UCSD-AML1 (cell line): ENCODE data around the gene SCIN.
"Not testable (repeated sequence)": the region's sequence is repeated elsewhere in the genome, so short reads cannot be mapped to it uniquely, and the experiment has no call there.

ENCODE experiments used
- DNase-seq: peaks from one replicate; lab custom pipeline; 2025; ENCODE audit not compliant: unreplicated experiment; lab: John Stamatoyannopoulos, UW

Gene SCIN

DNA sequence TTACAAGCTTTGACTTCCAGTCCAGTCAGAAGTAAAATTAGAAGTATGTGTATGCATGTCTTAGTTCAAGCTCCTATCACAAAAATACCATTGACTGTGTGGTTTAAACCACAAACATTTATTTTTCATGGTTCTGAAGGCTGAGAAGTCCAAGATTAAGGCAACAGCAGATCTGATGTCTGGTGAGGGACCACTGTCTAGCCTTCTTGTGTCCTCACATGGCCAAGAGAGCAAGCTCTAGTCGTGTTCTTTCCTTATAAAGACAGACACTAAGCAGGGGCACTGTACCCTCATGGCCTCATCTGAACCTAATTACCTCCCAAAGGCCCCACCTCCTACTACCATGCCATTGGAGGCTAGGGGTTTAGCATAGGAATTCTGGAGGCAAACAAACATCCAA is 75.6 kb downstream of the SCIN start:
- DNase-seq = no peak

DNA sequence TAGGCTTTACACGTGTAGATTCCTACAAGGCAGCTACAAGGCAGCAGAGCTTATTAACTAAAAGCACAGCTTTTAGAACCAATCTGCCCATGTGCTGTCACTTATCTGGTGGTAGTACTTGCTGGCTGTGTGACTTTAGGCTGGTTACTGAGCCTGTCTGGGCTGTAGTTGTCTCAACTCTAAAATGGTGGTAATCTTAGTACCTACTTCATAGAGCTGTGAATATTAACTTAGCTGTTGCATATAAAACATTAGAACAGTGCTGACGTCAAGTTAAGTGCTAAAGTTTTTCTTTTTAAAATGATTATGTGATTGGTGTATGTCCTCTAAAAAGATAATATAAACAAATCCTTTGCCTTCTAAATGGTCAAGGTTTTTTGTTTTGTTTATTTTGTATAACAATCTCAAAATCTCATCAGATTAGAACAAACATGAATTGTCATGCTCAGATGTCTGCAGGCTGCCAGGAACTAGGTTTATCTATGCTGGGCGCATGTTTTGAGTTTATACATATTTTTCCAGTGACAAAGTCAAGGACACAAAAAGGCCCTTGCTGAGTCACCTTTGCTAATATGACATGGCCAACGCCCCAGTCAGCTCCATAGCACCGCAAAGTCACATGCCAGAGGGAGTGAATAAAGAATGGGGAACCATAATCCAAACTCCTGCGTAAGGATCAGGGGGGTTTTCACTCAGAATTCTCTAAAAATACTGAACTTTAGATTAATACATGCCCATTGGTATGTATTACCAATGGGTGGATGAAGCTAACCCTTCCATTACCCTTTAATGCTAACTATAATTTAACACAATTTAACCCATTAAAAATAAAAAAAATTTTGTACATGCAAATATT is 77.1 kb downstream of the SCIN start:
- no peak for DNase-seq

DNA sequence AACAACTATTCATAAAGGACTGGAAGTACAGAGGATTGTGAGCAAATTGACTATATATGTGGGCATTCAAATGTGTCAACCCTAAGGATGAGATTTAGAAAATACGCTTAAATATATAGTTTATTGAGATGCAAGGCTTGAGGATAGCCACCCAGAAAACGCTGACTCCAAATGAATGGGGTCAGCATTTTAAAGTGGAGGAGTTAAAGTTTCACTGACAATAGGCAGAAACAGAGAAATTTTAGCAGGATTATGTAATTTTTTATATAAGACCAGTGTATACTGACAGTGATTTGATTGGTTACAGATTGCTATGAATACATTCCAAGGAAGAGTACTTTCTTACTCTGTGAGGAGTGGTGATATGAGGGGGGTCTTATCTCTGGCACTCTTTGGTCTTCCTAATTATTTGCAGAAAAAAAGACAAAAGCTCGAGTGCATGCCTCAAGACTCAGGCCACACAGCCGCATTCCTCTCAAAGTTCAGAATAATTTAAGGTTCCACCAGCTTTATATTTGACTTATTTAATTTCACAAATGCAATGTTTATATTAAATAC is 78.3 kb downstream of the SCIN start:
- no peak for DNase-seq

DNA sequence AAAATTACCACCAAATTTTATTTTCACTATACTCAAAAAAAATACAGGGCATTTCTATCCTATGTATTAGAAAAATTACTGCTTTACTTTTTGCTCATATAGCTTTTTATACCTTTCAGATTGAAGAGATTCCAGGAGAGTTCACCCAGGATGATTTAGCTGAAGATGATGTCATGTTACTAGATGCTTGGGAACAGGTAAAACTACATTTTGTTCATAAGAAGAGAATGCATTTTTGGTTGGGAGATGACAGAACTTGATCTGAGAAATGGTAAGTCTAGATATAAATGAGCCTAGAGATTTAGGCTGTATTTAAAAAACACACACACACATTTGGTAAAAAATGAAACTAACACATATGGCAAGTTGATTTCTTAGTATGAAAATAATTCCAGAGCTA is 78.8 kb downstream of the SCIN start:
- no peak for DNase-seq

DNA sequence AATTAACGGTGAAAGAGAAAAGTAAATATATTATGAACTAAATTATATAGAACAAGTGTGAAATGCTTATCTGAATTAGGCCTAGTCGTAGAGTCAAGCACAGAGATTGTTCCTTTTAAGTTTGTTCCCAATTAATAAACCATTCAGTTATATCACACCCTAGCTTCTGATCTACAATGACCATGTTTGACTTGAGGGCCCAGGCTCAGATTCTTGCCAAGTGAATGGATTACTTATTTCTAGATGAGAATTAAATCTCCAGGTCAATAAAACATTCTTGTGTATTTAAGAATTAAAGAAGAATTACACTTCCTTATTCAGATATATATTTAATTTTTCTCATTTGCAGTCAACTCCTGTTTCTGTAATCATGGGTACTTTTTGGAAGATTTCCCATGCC is 79.6 kb downstream of the SCIN start:
- no peak for DNase-seq

DNA sequence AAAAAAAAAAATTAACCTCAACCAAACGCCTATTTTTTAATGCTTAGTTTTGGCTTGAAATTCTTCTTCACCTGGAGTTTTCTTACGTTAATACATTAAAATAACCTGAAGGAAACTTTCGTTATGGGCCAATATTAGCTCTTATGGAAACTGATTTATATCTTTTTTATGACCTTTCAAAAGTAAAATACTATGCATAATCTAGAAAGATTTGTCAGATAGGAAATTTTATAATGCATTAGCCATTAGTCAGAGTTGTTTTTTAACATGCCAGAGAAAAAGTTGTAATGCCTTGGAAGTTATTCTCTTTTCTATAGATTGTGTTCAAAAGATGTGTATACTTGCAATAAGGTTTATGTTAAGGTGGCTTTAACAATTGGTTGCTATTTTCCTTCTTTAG is 82.6 kb downstream of the SCIN start:
- no peak for DNase-seq

DNA sequence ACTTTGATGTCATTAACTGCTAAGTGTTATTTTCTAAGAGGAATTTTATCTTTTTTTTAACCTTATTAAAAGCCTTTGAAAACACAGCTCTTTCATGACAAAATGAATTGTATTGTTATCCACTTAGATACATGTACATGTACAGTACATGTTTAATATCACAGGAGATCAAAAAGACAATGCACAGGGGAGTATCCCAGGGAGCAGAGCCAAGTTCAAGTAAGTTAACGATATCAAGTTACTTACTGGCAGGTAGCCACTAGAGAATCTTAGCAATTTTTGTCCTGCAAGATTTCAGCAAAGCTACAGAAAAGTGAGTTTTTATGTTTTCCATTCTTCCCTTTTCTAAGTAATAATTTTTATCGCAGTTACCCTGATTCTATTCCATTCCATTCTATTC is 83.0 kb downstream of the SCIN start:
- DNase-seq = no peak

DNA sequence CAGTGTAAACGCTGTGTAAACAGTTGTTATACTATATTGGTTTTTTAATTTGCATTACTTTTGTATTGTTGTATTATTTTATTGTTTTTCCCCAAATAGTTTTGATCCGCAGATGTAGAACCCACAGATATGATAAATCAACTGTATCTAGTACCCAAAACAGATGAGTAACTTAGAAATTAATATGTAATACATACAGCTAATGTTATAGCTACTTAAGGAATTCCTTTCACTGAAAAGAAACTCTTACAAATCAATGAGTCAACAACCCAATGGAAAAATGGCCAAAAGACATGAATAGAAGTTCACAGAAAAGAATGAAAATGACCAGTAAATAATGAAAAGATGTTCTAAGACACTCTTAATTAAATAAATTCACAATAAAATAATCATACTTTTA is 84.6 kb downstream of the SCIN start:
- DNase-seq = no peak

DNA sequence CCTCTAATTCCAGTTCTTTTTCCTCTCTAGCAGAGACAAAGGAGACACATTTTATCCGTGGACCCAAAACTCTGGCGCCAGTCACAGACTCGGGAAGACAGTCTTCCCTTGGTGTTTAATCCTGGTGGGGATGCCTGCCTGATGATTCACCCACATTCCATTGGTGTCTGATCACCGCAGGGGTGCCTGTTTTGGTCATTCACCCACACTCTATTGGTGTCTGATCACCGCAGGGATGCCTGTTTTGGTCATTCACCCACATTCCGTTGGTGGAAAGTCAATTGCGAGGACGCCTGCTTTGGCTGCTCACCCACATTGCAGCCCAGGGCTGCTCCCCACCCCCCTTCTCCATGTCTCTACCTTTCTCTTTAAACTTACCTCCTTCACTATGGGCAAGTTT is 89.9 kb downstream of the SCIN start:
- not testable (repeated sequence) for DNase-seq

DNA sequence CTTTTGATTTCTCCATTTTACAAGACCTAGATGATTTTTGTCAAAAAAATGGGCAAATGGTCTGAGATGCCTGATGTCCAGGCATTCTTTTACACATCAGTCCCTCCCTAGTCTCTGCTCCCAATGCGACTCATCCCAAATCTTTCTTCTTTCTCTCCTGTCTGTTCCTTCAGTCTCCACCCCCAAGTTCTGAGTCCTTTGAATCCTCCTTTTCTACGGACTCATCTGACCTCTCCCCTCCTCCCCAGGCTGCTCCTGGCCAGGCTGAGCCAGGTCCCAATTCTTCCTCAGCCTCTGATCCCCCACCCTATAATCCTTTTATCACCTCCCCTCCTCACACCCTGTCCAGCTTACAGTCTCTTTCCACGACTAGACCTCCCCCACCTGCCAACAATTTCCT is 90.5 kb downstream of the SCIN start:
- not testable (repeated sequence) for DNase-seq

DNA sequence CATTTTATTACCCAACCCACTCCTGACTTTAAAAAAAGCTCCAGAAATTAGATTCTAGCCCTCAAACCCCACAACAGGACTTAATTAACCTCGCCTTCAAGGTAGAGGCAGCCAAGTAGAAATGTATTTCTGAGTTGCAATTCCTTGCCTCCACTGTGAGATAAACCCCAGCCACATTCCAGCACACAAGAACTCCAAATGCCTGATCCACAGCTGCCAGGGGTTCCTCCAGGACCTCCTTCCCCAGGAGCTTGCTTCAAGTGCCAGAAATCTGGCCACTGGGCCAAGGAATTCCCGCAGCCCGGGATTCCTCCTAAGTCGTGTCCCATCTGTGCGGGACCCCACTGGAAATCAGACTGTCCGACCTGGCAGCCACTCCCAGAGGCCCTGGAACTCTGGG is 91.1 kb downstream of the SCIN start:
- no peak for DNase-seq

DNA sequence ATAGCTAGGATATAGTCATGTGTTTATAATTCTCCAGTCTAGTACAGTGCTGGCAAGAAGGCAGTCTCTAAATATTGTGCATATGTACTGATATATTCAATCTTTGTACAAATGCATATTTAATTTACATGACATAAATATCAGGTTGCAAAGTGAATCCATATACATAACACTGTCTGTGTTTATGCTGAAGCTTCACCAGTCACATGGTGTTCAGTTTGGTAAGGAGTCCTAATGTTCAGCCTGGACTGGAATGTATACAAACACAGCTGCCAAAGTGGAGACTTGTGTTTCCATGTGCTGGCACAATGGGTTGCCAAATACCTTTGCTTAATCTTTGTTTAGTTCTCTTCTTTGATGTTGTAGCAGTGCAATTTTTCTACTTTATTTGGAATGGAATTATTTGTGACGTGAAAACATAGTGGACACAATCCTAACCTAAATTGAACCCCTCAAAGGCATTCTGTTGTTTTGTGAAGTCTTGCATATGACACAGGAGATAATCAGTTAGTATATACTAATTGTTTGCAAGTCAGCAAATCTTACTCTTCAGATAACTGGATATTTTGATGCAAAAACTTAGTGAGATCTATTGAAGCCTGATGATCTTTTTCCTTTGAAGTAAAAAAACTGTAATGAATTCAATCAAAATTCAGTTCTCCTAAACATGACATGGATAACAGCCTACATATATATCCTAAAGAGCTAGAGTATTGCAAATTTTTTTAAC is 99.6 kb downstream of the SCIN start:
- DNase-seq = no peak

DNA sequence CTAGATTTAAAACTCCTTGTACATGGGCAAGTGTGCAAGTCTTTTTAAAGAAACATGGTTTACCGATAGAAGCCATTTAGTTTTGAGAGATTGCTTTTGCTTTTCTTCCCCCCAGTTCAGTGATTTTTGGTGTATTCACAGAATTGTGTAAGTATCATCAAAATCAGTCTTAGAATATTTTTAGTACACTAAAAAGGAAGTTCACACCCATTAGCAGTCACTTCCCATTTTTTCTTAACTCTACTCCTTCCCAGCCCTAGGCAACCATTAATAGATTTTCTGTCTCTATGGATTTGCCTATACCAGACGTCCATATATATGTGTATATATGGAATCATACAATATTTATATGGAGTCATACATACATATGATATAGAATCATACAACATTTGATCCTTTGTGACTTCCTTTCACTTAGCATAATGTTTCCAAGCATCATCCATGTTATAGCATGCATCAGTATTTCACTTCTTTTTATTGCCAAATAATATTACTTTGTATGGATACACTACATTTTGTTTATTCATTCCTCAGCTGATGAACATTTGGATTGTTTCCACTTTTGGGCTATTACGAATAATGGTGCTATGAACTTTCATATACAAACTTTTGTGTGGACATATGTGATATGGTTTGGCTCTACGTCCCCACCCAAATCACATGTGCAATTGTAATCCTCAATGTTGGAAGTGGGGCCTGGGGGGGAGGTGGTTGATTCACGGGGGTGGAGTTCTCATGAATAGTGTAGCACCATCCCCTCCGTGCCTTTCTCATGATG is 100.4 kb downstream of the SCIN start:
- DNase-seq = no peak

DNA sequence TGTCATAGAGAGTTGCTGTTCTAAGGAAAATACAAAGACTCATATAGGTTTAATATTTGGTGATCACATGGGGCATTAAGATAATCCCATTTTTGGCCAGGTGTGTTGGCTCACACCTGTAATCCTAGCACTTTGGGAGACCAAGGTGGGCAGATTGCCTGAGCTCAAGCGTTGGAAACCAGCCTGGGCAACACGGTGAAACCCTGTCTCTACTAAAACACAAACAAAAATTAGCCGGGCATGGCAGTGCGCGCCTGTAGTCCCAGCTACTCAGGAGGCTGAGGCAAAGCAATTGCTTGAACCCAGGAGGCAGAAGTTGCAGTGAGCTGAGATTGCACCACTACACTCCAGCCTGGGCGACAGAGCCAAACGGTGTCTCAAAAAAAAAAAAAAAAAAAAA is 102.9 kb downstream of the SCIN start:
- DNase-seq = not testable (repeated sequence)

DNA sequence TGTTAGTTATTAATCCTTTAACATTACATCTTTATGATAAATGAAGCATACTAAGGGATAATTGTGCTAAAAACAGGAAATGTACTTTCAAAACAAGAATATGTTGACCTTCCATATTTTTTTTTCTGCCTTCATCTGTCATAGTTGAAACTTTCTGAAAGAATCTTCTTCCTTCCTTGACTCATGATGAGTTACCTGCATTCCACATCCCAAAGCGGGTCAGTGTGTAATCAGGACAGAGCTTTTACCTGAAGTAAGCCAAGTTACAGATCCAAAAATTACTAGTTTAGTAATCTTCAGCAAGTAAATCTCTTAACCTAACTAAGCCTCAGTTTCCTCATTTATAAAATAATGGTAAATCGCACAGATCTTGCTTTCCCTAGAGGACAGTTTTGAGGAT is 103.5 kb downstream of the SCIN start:
- no peak for DNase-seq

DNA sequence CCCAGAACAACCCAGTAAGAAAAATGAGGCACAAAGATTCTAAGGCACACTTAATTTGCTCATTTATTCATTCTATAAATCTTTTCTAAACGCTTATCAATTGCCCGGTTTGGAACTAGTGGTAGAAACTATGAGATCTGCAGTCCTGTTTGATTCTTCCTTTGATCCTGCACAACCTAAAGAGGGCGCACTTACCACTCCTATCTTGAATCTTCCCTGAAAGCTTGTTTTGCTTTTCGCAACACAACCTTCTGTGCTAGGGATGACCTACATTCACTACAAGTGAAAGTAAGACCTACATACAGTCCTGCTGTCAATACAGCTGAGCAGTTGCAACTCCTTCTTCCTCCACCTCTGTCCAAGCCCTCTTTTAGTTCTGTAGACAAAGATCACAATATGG is 104.3 kb downstream of the SCIN start:
- no peak for DNase-seq

DNA sequence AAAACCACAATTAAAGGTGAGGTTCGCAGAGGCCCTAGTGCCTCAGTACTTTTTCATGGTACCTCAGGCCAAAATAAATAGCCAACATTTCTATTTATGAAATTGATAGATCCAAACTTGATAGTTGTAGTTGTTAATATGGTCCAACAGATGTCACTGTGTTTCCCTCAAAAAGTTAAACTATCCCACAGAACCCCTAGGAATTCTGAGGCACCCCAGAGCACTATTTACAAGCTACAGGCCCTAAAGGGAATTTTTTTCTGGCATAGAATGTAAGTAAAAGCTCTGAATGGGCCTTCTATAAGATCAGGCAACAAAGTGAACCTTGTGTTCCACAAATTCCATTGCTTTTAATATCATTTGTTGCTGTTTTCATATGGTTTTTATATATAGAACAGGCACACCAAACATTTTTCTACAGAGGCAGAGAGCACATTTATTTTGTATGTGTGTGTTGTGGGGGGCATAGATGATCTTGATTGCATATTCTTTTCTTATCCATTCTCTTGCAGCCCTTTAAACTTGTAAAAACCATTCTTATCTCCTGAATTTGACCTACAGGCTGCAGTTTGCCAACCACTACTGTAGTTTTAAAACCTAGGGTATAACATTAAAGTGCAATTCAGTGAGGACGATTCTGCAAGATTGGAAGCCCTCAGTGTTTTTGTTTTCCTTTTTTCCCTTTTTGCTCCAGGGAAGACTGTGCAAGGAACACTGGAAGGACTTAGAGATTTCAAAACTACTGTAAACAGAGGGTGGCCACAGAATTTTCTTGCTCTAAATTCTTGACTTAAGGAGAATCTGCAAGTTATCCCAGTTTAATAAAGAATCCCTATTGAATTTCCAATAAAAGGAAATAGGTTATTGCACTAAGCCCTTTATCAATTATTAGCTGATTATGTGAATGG is 113.4 kb downstream of the SCIN start:
- no peak for DNase-seq

DNA sequence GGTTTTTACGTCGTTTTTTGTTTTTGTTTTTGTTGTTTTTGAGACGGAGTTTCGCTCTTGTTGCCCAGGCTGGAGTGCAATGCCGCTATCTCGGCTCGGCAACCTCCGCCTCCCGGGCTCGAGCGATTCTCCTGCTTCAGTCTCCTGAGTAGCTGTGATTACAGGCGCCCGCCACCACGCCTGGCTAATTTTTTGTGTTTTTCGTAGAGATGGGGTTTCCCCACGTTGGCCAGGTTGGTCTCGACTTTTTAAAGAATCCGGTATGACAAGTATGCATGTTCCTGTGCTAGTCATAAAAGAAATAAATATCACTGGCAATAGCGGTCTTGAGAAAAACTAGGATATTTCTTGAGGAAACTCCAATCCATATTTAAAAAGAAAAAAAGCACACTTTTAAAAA is 114.2 kb downstream of the SCIN start:
- DNase-seq = no peak

DNA sequence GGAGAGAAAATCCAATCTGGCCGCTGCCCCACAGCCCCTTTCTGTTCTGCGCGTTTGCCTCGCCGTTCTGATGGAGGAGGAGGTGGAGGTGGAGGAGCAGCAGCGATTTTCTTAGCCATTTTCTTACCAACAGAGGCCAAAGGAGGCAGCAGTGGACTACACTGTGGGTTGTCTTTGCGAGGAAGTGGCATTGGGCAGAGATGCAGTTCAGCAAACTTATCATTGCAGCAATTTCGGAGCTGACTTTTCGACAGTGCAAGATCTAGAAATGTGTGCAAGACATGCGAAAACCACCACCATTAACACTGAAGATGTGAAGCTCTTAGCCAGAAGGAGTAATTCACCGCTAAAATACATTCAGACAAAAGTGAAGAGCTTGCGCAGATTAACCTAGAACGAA is 115.0 kb downstream of the SCIN start:
- DNase-seq = peak; percentile 6

DNA sequence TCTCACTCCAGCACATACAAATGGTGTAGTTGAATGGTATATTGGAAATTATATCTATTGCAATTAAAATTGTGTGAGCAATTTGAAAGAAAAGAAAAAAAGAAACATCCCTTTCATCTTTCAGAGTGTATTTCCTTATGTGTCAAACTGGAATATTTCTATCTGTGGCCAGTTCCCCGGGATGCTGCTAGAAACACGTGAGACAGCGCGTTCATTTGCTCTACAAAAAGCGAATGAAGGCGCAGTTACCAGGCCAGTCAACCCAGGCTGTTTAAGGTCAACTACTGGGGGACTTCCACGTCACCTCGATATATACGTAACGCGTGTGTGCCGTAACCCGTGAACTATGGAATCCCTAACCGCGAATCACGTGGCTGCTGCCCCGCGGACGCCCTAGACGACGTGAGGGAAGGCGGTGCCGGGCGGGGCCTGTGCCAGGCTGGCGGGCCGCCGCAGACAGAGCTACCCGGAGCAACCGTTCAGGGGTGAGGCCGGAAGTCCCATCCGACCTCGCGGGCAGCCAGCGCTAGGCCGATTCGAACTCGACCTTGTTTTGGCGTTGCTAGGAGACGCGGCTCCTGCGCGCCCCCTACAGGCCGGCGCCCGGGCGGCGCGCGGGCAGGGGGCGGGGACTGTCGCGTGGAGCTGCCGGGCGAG is 115.8 kb downstream of the SCIN start:
- DNase-seq = peak; percentile 70
